IPS-18c (cell line): Measurements from ENCODE around the gene MEFV.

Experiments used
- H3K4me3 ChIP-seq: 2 replicates; pipeline ENCODE4 v1.7.0; 2013; ENCODE audit warnings: low read depth, mild to moderate bottlenecking, low read length, moderate library complexity; ENCODE audit not compliant: insufficient read depth
- H3K9me3 ChIP-seq: one replicate; pipeline ENCODE4 v1.6.1; 2013; ENCODE audit warnings: mild to moderate bottlenecking, low read length, moderate library complexity; ENCODE audit not compliant: control insufficient read depth, insufficient read depth

Gene MEFV

GRCh38 chr16:3256146-3256865, at the start of gene MEFV:
Gene MEFV, minus strand, starts transcription at chr16:3256633. Its CDS starts 46 bp downstream, at chr16:3256587.
- H3K4me3 ChIP-seq, result no peak within 1 kb of the TSS

GRCh38 chr16:3306078-3306477, 49.6 kb upstream of the MEFV start:
- peaks cover 29% of the 10 kb centered on the region for H3K9me3 ChIP-seq
- peak overlapping the region; percentile 88 for H3K4me3 ChIP-seq

More at GRCh38 chr16:3256146-3256865, at the start of gene MEFV:
- H3K9me3 ChIP-seq, result no peaks in the 10 kb centered on the region

- H3K4me3 ChIP-seq, result peak within 1 kb of the TSS; percentile 88
- peaks cover 29% of the 10 kb centered on the region for H3K9me3 ChIP-seq
Observed at GRCh38 chr16:3305109-3306068, 49.0 kb upstream of the MEFV start, which contains the start of the genes TIGD7 and ZNF75A. Gene TIGD7, minus strand, starts transcription at chr16:3305430. Its CDS starts 4,816 bp downstream, at chr16:3300614. Gene ZNF75A, plus strand, starts transcription at chr16:3305497. Its CDS starts 2,932 bp downstream, at chr16:3308429.

GRCh38 chr16:3304370-3304769, 47.9 kb upstream of the MEFV start:
- Histone ChIP-seq H3K4me3 (no peak overlapping the region; the same call in none of the 2 replicates), H3K9me3 (peaks cover 27% of the 10 kb centered on the region)

GRCh38 chr16:3295783-3296182, 39.4 kb upstream of the MEFV start:
- H3K9me3 ChIP-seq, result peaks cover 12% of the 10 kb centered on the region

GRCh38 chr16:3295209-3295608, 38.8 kb upstream of the MEFV start:
- peaks cover 17% of the 10 kb centered on the region for H3K9me3 ChIP-seq
- no peak overlapping the region for H3K4me3 ChIP-seq

More at GRCh38 chr16:3295783-3296182, 39.4 kb upstream of the MEFV start:
- no peak overlapping the region for H3K4me3 ChIP-seq

GRCh38 chr16:3292604-3293003, 36.2 kb upstream of the MEFV start:
- H3K4me3 ChIP-seq, result no peak overlapping the region
- peaks cover 31% of the 10 kb centered on the region for H3K9me3 ChIP-seq

GRCh38 chr16:3289998-3290673, 33.7 kb upstream of the MEFV start:
- no peak overlapping the region for H3K4me3 ChIP-seq
- H3K9me3 ChIP-seq, result peaks cover 36% of the 10 kb centered on the region

- H3K4me3 ChIP-seq, result peak overlapping the region; percentile 95
- peaks cover 21% of the 10 kb centered on the region for H3K9me3 ChIP-seq
Observed at GRCh38 chr16:3285131-3285530, 28.7 kb upstream of the MEFV start.

GRCh38 chr16:3283543-3284447, 27.4 kb upstream of the MEFV start:
- Histone ChIP-seq H3K9me3 (peaks cover 11% of the 10 kb centered on the region), H3K4me3 (peak overlapping the region; percentile 95)

GRCh38 chr16:3282730-3283542, 26.5 kb upstream of the MEFV start, which contains the start of gene ZNF263:
Gene ZNF263, plus strand, starts transcription at chr16:3283491. Its CDS starts 328 bp downstream, at chr16:3283819.
- Histone ChIP-seq H3K4me3 (peak within 1 kb of the TSS; percentile 95), H3K9me3 (peaks cover 9% of the 10 kb centered on the region)

GRCh38 chr16:3282103-3282729, 25.8 kb upstream of the MEFV start:
- peak overlapping the region; percentile 95 for H3K4me3 ChIP-seq
- peaks cover 11% of the 10 kb centered on the region for H3K9me3 ChIP-seq

- Histone ChIP-seq H3K4me3 (no peak overlapping the region), H3K9me3 (peaks cover 5% of the 10 kb centered on the region)
Observed at GRCh38 chr16:3281222-3281820, 24.9 kb upstream of the MEFV start.

- Histone ChIP-seq H3K9me3 (peaks cover 2% of the 10 kb centered on the region), H3K4me3 (no peak overlapping the region)
Observed at GRCh38 chr16:3276679-3277078, 20.2 kb upstream of the MEFV start.

- H3K4me3 ChIP-seq, result no peak overlapping the region
Observed at GRCh38 chr16:3274947-3275346, 18.5 kb upstream of the MEFV start.

More at GRCh38 chr16:3274947-3275346, 18.5 kb upstream of the MEFV start:
- peaks cover 2% of the 10 kb centered on the region for H3K9me3 ChIP-seq
